GM12892 (cell line): ENCODE results near the gene CXADR.

ENCODE experiments used
- POLR2A ChIP-seq: IDR thresholded peaks from 2 replicates; pipeline ENCODE4 v1.6.1; 2011; ENCODE audit warnings: low read depth, low read length, control low read depth
- POLR2AphosphoS5 ChIP-seq: IDR thresholded peaks from 2 replicates; pipeline ENCODE4 v1.6.1; 2011; ENCODE audit warnings: low read depth, low read length, control low read depth

- TF ChIP-seq POLR2AphosphoS5 (no peak), POLR2A (no peak)
Measured at GRCh38 chr21:17598437-17598836, 85.6 kb downstream of the CXADR start.
